ENCODE measurements around the gene ENOX1.

ENOX1 gene

GRCh38 chr13:43475140-43475539 is 311.6 kb downstream of the ENOX1 start:
- DNase-seq = no peak

- no peak for DNase-seq
Measured at GRCh38 chr13:43473437-43473836, 313.3 kb downstream of the ENOX1 start.

- DNase-seq = no peak
Measured at GRCh38 chr13:43472980-43473379, 313.8 kb downstream of the ENOX1 start.

GRCh38 chr13:43472339-43472738 is 314.4 kb downstream of the ENOX1 start:
- no peak for DNase-seq

GRCh38 chr13:43470610-43471009 is 316.2 kb downstream of the ENOX1 start:
- no peak for DNase-seq

- no peak for DNase-seq
Measured at GRCh38 chr13:43469791-43470190, 317.0 kb downstream of the ENOX1 start.

GRCh38 chr13:43464578-43465264 is 322.1 kb downstream of the ENOX1 start:
- no peak for DNase-seq

GRCh38 chr13:43448605-43449336 is 338.0 kb downstream of the ENOX1 start:
- DNase-seq = no peak

GRCh38 chr13:43446126-43446525 is 340.6 kb downstream of the ENOX1 start:
- no peak for DNase-seq

GRCh38 chr13:43445668-43446067 is 341.1 kb downstream of the ENOX1 start:
- DNase-seq = no peak

- no peak for DNase-seq
Measured at GRCh38 chr13:43444081-43444480, 342.7 kb downstream of the ENOX1 start.

GRCh38 chr13:43441899-43442499 is 344.8 kb downstream of the ENOX1 start:
- DNase-seq = no peak

GRCh38 chr13:43441464-43441863 is 345.3 kb downstream of the ENOX1 start:
- DNase-seq = no peak

GRCh38 chr13:43434191-43434590 is 352.6 kb downstream of the ENOX1 start:
- no peak for DNase-seq

GRCh38 chr13:43433691-43434141 is 353.1 kb downstream of the ENOX1 start:
- DNase-seq = no peak

GRCh38 chr13:43432958-43433357 is 353.8 kb downstream of the ENOX1 start:
- DNase-seq = no peak

- DNase-seq = no peak
Measured at GRCh38 chr13:43431841-43432240, 354.9 kb downstream of the ENOX1 start.

- DNase-seq = no peak
Measured at GRCh38 chr13:43431290-43431716, 355.5 kb downstream of the ENOX1 start.

GRCh38 chr13:43428545-43429296 is 358.1 kb downstream of the ENOX1 start:
- DNase-seq = no peak

- DNase-seq = no peak
Measured at GRCh38 chr13:43426355-43426754, 360.4 kb downstream of the ENOX1 start.

- no peak for DNase-seq
Measured at GRCh38 chr13:43425234-43425633, 361.5 kb downstream of the ENOX1 start.

GRCh38 chr13:43424412-43424811 is 362.4 kb downstream of the ENOX1 start:
- DNase-seq = no peak

- DNase-seq = no peak
Measured at GRCh38 chr13:43422116-43422515, 364.7 kb downstream of the ENOX1 start.
